Hematopoietic multipotent progenitor cell treated with erythropoietin and hydrocortisone succinate and interleukin-3 and kit ligand, for 6 days (in vitro differentiated cells): ENCODE measurements around the gene TLK2.

Experiments used
- DNase-seq: peaks from one replicate; pipeline ENCODE4 v3.0.0-alpha.2; 2015

Gene TLK2

DNA sequence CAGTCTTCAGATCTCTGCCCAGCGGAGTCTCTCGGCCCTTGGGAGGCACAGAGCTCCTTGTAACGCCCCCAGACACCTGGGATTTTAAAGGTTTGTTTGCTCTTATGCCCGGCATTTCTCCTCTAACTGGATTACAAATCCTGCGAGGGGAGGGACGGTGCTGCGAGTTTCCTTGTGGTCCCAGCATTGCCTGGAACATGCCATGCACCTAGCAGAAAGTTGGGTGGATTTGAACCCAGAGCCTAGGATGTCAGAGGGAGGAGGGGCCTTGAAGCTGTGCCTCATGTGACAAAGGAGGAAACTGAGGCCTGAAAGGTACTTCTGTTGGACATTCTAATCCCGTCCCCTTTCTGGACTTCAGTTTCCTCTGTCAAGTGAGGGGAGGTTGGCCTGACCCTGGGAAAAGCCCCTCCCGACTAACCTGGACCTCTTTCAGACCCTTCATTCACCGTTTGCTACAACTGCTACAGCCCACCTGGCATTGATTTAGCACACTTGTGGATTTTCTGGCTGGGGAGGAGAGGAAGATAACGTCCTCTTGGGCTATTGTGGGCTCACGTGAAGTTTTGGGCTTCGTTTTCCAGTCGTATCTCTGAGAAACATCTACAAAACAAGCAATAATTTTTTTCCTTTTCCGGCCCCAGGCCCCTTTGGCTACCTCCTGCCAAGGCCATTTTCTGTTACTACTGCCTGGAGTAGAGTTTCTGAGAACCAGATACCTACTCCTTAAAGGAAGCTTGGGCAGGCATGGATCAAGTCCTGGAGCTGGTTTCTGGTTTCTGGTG is 179.7 kb downstream of the TLK2 start:
- no peak for DNase-seq

DNA sequence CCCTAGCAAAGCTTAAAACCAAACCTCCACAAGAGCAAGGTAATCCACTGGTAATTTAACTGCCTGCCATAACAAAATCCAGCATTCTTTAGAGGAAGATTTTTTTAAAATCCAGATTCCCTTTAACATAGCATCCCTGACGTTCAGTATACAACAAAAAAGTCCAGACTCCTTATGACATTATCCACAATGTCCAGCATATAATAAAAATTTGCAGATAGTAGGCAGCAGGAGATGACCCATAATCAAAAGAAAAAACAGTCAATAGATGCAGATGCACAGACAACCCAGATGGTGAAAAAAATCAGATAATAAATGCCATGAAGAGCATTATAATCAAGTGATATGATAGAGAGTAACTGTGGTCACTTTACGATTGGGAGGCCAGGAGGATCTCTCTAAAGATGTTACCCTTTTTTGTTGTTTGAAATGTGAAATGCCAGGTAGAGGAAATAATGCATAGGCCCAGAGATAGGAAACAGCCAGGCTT is 182.0 kb downstream of the TLK2 start:
- DNase-seq: no peak

DNA sequence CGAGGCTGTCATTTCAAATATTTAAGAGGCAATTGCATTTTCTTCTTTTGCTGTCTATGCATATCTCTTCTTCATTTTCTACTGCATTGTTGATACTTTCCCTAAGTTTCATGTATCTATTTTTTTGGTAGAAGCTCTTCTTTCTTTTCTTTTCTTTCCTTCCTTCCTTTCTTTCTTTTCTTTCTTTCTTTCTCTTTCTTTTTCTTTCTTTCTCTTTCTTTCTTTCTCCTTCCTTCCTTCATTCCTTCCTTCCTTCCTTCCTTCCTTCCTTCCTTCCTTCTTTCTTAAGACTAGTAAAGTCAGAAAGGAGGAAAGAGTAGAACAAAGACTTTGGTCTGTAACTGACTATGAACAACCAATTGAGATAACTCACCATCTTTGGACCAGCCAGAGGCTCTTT is 182.7 kb downstream of the TLK2 start:
- no peak for DNase-seq

DNA sequence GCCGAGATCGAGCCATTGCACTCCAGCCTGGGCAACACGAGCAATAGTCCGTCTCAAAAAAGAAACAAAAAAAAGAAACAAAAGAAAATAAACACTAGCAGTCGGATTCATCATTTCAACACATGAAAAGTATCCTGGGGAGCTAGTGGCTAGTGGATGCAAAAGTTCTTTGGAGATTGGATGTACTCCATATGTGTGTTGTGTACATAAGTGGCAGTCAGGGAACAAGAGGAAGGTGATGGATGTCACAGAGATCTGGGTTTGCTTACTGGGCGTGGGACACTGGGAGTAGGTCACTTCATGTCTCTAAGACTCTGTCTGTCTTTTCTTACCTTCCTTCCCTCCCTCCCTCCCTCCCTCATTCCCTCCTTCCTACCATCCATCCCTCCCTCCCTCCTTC is 184.2 kb downstream of the TLK2 start:
- DNase-seq: no peak
